AG04450 (cell line): ENCODE data around the gene KCNH8. TPM values are rescaled to one million over a fixed set of nuclear protein-coding genes. Genes with fewer than 3 reads are reported as not detected.
"Not testable (repeated sequence)": the region's sequence is repeated elsewhere in the genome, so short reads cannot be mapped to it uniquely, and the experiment has no call there.

Experiments
- CTCF ChIA-PET: fragments of 300-600, 350-600 bp; formaldehyde crosslinking; extraction: SDS; loops from one replicate; lab custom pipeline; 2022; ENCODE audit warnings: antibody characterized with exemption, inconsistent platforms; lab: Charles Lee
- POLR2A ChIA-PET: fragments of 350-600 bp; formaldehyde crosslinking; extraction: SDS; loops from one replicate; lab custom pipeline; 2021; ENCODE audit warnings: antibody characterized with exemption, inconsistent platforms; lab: Yijun Ruan, JAX
- DNase-seq: peaks from one replicate; pipeline ENCODE4 v3.0.0-alpha.2; 2011; ENCODE audit warnings: low read depth, low spot score
- H3K27ac ChIP-seq: one replicate; pipeline ENCODE4 v1.5.1; 2012; ENCODE audit warnings: low read depth, low read length, control low read depth
- H3K27me3 ChIP-seq: one replicate; pipeline ENCODE4 v1.6.0; 2012; ENCODE audit warnings: low read length; ENCODE audit not compliant: control insufficient read depth, insufficient read depth
- H3K4me3 ChIP-seq: 2 replicates; pipeline ENCODE4 v1.5.1; 2011; ENCODE audit warnings: mild to moderate bottlenecking, low read depth, low read length, control low read depth
- H3K9me3 ChIP-seq: 2 replicates; pipeline ENCODE4 v1.5.1; 2012; ENCODE audit warnings: low read length; ENCODE audit not compliant: control insufficient read depth, insufficient read depth
- polyA plus RNA-seq: library from polyadenylated mRNA; depleted of rRNA; stranded (reverse); fragments of >200 nt; gene quantifications from 2 replicates; pipeline ENCODE4 v1.2.3, GENCODE V29; 2011
- TF ChIP-seq, protein P1 (sequence below): IDR thresholded peaks from 2 replicates; pipeline ENCODE4 v1.5.1; 2011; ENCODE audit warnings: low read depth, low read length, control low read depth, inconsistent platforms

KCNH8 gene
- polyA plus RNA-seq, 1 experiment, result not detected

DNA sequence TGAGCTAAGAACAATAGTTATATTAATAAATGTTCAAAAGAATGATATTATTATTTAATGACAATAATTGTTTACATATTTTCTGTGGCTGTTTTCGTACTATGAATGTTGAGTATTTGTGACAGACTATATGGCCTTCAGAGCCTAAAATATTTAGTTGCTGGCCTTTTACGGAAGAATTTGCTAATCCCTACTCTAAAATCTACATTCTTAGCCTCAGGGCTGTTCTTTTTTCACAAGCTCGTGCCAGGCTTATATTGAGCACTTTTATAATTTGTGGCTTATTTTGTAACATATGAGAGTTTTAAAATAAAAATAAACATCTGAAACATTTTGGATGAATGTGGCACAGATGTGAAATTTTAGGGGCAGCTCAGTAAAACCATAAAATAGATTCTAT lies 79.9 kb downstream of the KCNH8 start:
- Histone ChIP-seq H3K27me3 (no peaks in the 10 kb centered on the region), H3K27ac (no peak overlapping the region), H3K4me3 (no peak overlapping the region), H3K9me3 (peaks cover 6% of the 10 kb centered on the region)
- TF ChIP-seq, protein P1, sequence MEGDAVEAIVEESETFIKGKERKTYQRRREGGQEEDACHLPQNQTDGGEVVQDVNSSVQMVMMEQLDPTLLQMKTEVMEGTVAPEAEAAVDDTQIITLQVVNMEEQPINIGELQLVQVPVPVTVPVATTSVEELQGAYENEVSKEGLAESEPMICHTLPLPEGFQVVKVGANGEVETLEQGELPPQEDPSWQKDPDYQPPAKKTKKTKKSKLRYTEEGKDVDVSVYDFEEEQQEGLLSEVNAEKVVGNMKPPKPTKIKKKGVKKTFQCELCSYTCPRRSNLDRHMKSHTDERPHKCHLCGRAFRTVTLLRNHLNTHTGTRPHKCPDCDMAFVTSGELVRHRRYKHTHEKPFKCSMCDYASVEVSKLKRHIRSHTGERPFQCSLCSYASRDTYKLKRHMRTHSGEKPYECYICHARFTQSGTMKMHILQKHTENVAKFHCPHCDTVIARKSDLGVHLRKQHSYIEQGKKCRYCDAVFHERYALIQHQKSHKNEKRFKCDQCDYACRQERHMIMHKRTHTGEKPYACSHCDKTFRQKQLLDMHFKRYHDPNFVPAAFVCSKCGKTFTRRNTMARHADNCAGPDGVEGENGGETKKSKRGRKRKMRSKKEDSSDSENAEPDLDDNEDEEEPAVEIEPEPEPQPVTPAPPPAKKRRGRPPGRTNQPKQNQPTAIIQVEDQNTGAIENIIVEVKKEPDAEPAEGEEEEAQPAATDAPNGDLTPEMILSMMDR, result no peak
- DNase-seq, result no peak
- ChIA-PET CTCF (interaction anchor here (0.6 kb wide), 1 partner anchor 783 kb away, joined by 3 read pairs; no protein-coding TSS in a partner anchor), POLR2A (no interaction called here)

DNA sequence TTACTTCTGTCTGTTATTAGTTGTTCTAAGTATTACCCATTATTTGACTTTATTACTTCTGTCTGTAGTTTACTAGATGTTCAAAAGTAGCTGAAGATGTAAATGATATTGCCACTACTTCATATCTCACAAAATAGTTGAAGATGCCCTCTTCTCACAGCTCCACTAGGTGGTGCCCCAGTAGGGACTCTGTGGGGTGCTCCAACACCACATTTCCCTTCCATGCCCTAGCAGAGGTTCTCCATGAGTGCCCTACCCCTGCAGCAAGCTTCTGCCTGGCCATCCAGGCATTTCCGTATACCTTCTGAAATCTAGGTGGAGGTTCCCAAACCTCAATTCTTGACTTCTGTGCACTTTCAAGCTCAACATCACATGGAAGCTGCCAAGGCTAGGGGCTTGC lies 80.8 kb downstream of the KCNH8 start:
- ChIA-PET CTCF (no interaction called here), POLR2A (no interaction called here)
- peaks cover 8% of the 10 kb centered on the region for H3K9me3 ChIP-seq
- H3K4me3 ChIP-seq, result no peak overlapping the region
- TF ChIP-seq, protein P1, result no peak
- no peaks in the 10 kb centered on the region for H3K27me3 ChIP-seq
- no peak for DNase-seq
- H3K27ac ChIP-seq, result no peak overlapping the region

DNA sequence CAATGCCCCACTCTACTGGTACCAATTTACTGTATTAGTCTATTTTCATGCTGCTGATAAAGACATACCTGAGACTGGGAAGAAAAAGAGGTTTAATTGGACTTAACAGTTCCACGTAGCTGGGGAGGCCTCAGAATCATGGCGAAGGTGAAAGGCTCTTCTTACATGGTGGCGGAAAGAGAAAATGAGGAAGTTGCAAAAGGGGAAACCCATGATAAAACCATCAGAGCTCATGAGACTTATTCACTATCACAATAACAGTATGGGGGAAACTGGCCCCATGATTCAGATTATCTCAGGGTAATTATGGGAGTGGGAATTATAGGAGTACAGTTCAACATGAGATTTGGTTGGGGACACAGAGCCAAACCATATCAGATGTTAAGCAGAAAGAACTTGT lies 81.6 kb downstream of the KCNH8 start:
- POLR2A ChIA-PET, H3K27me3 ChIP-seq, DNase-seq, H3K27ac ChIP-seq, H3K4me3 ChIP-seq, CTCF ChIA-PET: not testable (repeated sequence)
- peaks cover 15% of the 10 kb centered on the region for H3K9me3 ChIP-seq

DNA sequence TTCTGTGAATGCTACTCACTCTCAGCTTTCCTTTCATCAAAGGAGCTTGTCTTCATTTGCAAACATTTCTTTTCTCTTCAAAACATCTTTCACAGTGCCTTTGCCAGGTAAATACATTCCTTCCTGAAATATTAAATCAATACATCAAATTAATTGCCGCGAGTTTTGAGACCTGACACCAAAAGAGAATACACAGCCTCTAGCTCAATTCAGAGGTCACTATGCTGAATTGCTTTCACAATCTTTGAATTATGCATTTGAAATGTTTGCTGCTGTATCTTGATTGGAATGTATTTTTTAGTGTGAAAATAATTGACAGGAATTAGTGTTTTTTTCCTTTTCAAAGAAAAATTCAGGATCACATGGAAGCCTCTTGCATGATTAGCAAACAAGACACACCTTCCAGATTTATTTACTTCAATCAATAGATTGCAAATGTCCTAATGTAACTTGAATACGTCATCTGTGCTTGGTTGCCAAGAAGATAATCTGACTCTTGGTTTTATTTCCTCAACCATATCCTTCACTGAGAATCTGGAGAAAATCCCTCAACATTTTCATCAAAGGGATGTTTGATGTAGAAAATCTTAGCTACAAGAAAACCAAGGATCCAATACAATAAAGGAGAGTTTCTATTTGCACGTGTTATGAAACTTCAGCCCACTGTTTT lies 83.6 kb downstream of the KCNH8 start:
- TF ChIP-seq, protein P1, result no peak
- no peak for DNase-seq
- no peak overlapping the region for H3K4me3 ChIP-seq
- H3K27ac ChIP-seq, result no peak overlapping the region
- peaks cover 15% of the 10 kb centered on the region for H3K9me3 ChIP-seq
- ChIA-PET CTCF (no interaction called here), POLR2A (no interaction called here)
- H3K27me3 ChIP-seq, result no peaks in the 10 kb centered on the region

DNA sequence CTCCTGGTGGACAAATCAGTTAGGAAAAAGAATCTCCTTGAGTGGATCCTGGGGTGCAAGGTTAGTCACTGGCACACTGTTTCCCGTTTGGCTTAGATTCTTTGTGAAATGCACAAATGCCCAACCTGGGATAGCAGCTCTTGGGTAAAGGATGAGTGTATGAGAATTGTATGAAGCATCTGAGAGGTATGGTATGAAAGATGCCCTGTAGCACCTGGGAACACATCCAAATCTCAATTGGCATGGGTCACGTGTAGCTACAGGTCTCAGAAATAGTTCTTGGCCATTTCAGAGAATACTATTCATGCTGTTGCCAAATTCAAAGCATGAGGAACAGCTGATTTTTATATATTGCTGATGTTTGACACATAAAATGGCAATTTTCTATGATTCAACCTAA lies 84.3 kb downstream of the KCNH8 start:
- H3K27me3 ChIP-seq, result no peaks in the 10 kb centered on the region
- TF ChIP-seq, protein P1, result no peak
- no peak for DNase-seq
- peaks cover 15% of the 10 kb centered on the region for H3K9me3 ChIP-seq
- no peak overlapping the region for H3K4me3 ChIP-seq
- POLR2A ChIA-PET, result no interaction called here
- CTCF ChIA-PET, result no interaction called here
- no peak overlapping the region for H3K27ac ChIP-seq

DNA sequence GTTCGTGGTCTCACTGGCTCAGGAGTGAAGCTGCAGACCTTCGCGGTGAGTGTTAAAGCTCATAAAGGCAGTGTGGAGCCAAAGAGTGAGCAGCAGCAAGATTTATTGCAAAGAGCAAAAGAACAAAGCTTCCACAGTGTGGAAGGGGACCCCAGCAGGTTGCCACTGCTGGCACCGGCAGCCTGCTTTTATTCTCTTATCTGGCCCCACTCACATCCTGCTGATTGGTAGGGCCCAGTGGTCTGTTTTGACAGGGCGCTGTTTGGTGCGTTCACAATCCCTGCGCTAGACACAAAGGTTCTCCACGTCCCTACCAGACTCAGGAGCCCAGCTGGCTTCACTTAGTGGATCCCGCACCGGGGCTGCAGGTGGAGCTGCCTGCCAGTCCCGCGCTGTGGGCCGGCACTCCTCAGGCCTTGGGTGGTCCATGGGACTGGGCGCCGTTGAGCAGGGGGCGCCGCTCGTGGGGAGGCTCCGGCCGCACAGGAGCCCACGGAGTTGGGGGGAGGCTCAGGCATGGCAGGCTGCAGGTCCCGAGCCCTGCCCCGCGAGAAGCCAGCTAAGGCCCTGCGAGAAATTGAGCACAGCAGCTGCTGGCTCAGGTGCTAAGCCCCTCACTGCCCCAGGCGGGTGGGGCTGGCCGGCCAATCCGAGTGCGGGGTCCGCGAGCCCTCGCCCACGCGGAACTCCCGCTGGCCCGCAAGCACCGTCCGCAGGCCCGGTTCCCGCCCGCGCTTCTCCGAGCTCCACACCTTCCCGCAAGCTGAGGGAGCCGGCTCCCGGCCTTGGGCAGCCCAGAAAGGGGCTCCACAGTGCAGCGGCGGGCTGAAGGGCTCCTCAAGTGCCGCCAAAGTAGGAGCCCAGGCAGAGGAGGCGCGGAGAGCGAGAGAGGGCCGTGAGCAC lies 85.8 kb downstream of the KCNH8 start:
- H3K9me3 ChIP-seq, result peaks cover 14% of the 10 kb centered on the region
- H3K4me3 ChIP-seq, H3K27ac ChIP-seq, CTCF ChIA-PET, H3K27me3 ChIP-seq, DNase-seq, POLR2A ChIA-PET: not testable (repeated sequence)
